ENCODE measurements around the gene ESR1. TPM values are rescaled to one million over a fixed set of nuclear protein-coding genes. Genes with fewer than 3 reads are reported as not detected.

Gene ESR1
- total RNA-seq, 2 experiments from 2014 or later = 0.94 to 1.7 TPM

DNA sequence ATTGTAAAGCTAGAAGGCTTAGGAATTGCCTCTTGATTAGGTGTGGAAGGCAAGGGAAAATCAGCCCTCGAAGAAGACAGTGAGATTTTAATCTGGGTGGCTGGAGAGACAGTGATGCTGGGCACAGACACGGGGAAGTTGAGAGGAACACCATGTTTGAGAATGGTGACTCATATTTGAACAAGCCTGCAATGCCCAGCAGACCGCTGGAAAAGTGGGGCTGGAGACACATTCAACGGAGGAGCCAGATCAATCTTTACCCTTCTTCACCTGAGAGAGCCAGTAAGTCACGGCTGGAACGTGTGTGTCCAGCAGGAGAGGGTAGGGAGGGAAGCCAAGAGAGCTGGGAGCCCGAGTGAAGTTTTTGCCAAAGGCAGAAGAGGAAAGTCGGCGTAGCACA lies 3.7 kb upstream of the ESR1 start:
- H3K36me3 Mint-ChIP-seq = no peaks in the 10 kb centered on the region
- POLR2A ChIA-PET = no interaction called here
- no peaks in the 10 kb centered on the region for H3K9me3 Mint-ChIP-seq
- peaks cover 56% of the 10 kb centered on the region for H3K27me3 Mint-ChIP-seq
- peaks cover 8% of the 10 kb centered on the region for H3K4me1 Mint-ChIP-seq
- no peak for DNase-seq
- no peak for ATAC-seq (ENCODE audit: low read depth)
- no peak overlapping the region for H3K4me3 Mint-ChIP-seq
- no peak overlapping the region for H3K27ac Mint-ChIP-seq

DNA sequence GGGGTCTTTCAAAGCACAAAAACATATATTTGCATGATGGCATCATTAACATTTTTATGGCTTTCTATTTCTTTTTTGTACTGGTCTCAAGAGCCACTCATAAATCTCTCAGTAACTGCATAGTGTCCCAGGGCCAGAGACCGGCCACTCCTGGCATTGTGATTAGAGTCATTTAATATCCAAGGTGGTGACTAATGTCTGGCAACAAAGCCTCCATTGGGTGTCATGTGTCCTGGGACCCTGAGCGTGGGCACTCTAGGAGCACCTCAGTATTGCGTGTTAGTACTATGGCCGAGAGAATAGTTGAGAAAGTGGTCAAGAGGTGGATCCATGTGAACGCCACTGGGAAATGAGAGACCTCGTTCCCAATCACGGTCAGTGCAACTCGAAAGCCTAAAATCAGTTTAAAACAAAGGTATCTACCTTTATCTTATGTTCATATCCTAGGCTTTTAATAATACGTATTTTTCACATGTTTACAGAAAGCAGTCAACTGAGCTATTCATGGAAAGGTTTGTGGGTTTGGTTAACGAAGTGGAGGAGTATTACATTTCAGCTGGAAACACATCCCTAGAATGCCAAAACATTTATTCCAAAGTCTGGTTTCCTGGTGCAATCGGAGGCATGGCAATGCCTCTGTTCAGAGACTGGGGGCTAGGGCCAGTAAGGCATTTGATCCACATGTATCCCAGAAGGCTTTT lies 2.7 kb upstream of the ESR1 start:
- no peak overlapping the region for H3K4me3 Mint-ChIP-seq
- DNase-seq = no peak
- ATAC-seq (ENCODE audit: low read depth) = no peak
- H3K36me3 Mint-ChIP-seq = no peaks in the 10 kb centered on the region
- H3K27me3 Mint-ChIP-seq = peaks cover 59% of the 10 kb centered on the region
- H3K4me1 Mint-ChIP-seq = peaks cover 8% of the 10 kb centered on the region
- POLR2A ChIA-PET = no interaction called here
- no peaks in the 10 kb centered on the region for H3K9me3 Mint-ChIP-seq
- no peak overlapping the region for H3K27ac Mint-ChIP-seq

DNA sequence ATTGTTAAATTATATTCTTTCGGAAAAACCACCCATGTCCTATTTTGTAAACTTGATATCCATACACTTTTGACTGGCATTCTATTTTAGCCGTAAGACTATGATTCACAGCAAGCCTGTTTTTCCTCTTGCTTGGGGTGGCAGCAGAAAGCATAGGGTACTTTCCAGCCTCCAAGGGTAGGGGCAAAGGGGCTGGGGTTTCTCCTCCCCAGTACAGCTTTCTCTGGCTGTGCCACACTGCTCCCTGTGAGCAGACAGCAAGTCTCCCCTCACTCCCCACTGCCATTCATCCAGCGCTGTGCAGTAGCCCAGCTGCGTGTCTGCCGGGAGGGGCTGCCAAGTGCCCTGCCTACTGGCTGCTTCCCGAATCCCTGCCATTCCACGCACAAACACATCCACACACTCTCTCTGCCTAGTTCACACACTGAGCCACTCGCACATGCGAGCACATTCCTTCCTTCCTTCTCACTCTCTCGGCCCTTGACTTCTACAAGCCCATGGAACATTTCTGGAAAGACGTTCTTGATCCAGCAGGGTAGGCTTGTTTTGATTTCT lies 2.1 kb upstream of the ESR1 start:
- peaks cover 8% of the 10 kb centered on the region for H3K4me1 Mint-ChIP-seq
- ATAC-seq (ENCODE audit: low read depth) (no peak), DNase-seq (no peak)
- no peaks in the 10 kb centered on the region for H3K9me3 Mint-ChIP-seq
- peaks cover 63% of the 10 kb centered on the region for H3K27me3 Mint-ChIP-seq
- H3K36me3 Mint-ChIP-seq = no peaks in the 10 kb centered on the region
- H3K27ac Mint-ChIP-seq = no peak overlapping the region
- POLR2A ChIA-PET = no interaction called here
- no peak overlapping the region for H3K4me3 Mint-ChIP-seq

DNA sequence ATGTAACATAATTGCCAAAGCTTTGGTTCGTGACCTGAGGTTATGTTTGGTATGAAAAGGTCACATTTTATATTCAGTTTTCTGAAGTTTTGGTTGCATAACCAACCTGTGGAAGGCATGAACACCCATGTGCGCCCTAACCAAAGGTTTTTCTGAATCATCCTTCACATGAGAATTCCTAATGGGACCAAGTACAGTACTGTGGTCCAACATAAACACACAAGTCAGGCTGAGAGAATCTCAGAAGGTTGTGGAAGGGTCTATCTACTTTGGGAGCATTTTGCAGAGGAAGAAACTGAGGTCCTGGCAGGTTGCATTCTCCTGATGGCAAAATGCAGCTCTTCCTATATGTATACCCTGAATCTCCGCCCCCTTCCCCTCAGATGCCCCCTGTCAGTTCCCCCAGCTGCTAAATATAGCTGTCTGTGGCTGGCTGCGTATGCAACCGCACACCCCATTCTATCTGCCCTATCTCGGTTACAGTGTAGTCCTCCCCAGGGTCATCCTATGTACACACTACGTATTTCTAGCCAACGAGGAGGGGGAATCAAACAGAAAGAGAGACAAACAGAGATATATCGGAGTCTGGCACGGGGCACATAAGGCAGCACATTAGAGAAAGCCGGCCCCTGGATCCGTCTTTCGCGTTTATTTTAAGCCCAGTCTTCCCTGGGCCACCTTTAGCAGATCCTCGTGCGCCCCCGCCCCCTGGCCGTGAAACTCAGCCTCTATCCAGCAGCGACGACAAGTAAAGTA lies 547 bp upstream of the ESR1 start:
- peak overlapping the region; percentile 57 for H3K4me3 Mint-ChIP-seq
- H3K4me1 Mint-ChIP-seq = peaks cover 8% of the 10 kb centered on the region
- H3K36me3 Mint-ChIP-seq = no peaks in the 10 kb centered on the region
- no peak for ATAC-seq (ENCODE audit: low read depth)
- H3K9me3 Mint-ChIP-seq = no peaks in the 10 kb centered on the region
- no peak overlapping the region for H3K27ac Mint-ChIP-seq
- peaks cover 66% of the 10 kb centered on the region for H3K27me3 Mint-ChIP-seq
- no peak for DNase-seq
- POLR2A ChIA-PET = no interaction called here

DNA sequence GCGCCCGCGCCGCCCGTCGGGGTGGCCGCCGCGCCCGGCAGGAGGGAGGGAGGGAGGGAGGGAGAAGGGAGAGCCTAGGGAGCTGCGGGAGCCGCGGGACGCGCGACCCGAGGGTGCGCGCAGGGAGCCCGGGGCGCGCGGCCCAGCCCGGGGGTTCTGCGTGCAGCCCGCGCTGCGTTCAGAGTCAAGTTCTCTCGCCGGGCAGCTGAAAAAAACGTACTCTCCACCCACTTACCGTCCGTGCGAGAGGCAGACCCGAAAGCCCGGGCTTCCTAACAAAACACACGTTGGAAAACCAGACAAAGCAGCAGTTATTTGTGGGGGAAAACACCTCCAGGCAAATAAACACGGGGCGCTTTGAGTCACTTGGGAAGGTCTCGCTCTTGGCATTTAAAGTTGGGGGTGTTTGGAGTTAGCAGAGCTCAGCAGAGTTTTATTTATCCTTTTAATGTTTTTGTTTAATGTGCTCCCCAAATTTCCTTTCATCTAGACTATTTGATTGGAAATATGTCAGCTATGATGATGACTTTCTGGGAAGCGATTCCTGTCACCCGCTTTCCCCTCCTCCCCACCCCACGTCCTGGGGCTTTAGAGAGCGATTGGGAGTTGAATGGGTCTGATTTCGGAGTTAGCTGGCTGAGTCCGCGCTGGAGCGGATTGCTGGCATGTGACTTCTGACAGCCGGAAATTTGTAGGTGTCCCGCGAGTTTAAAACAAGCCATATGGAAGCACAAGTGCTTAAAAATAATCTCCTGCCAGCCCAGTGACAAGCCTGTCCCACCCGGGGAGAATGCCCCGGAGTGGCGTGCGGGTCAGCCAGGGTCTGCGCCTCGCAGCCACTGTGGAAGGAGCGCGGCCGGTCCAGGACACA lies 1.1 kb downstream of the ESR1 start:
- Mint-ChIP-seq H3K36me3 (no peaks in the 10 kb centered on the region), H3K9me3 (no peaks in the 10 kb centered on the region), H3K4me1 (peaks cover 8% of the 10 kb centered on the region), H3K27ac (no peak overlapping the region), H3K4me3 (peak overlapping the region; percentile 67), H3K27me3 (peaks cover 70% of the 10 kb centered on the region)
- POLR2A ChIA-PET = no interaction called here
- DNase-seq (no peak), ATAC-seq (ENCODE audit: low read depth) (peak; percentile 14)

DNA sequence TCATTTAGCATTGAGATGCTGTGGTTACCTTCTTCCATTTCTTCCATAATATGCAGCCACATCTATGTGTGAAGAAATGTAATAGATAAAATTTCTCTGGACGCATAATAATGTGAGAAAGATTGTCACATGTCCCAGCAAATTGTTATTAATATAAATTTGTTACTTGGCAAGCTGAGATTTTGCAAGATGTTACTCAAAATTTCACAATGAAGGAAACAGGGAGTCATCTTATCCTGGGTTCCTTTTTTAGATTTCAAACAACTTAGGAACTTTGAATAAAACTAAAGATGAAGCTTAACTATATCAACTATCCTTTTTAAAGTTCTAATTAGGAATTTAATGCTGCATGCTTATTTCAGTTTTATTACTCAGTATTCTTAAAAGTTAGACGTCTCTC lies 3.6 kb downstream of the ESR1 start:
- ATAC-seq (ENCODE audit: low read depth) = no peak
- Mint-ChIP-seq H3K36me3 (no peaks in the 10 kb centered on the region), H3K9me3 (no peaks in the 10 kb centered on the region), H3K4me1 (peaks cover 8% of the 10 kb centered on the region), H3K27ac (no peak overlapping the region), H3K4me3 (no peak overlapping the region), H3K27me3 (peaks cover 71% of the 10 kb centered on the region)
- DNase-seq = no peak
- POLR2A ChIA-PET = no interaction called here

DNA sequence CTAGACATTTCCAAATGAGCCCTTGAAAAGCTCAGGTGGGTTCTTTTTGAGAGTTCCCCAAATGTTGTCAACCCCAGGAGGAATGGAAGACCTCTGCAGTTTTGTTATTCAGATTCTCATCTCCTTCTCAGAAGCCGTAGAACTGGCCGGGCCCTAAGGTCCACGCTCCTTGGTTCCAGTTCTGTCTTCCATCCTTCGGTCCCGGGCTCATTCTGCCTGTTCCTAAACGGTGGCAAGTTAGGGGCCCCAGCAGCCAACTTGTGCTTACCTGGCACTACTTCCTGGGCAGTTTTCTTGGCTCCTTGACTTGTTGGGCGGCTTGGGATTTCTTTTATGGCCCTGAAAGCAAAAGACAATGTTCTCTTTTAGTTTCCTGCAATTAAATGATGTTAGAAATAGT lies 6.4 kb downstream of the ESR1 start:
- H3K27me3 Mint-ChIP-seq = peaks cover 58% of the 10 kb centered on the region
- H3K36me3 Mint-ChIP-seq = no peaks in the 10 kb centered on the region
- H3K4me1 Mint-ChIP-seq = no peaks in the 10 kb centered on the region
- no peak for DNase-seq
- POLR2A ChIA-PET = no interaction called here
- H3K9me3 Mint-ChIP-seq = no peaks in the 10 kb centered on the region
- no peak overlapping the region for H3K27ac Mint-ChIP-seq
- no peak overlapping the region for H3K4me3 Mint-ChIP-seq
- ATAC-seq (ENCODE audit: low read depth) = no peak

DNA sequence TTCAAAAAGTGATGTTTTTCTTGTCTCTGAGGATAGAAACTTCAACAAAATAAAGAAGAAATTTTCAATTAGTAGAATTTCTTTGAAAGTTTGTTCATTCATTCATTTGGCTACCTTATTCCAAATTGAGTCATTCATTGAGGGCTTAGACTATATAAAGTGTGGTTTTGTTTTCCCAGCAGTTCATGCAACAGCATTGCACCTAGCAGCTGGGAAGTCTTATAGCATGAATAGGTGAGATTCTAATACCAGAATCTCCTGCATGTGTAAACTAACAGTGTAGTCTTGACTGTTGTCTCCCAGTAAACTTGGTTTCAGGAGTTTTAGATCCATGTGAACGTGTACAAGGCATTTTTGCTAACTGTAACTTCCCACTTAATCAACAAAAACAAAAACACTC lies 7.1 kb downstream of the ESR1 start:
- Mint-ChIP-seq H3K4me1 (no peaks in the 10 kb centered on the region), H3K4me3 (no peak overlapping the region), H3K36me3 (no peaks in the 10 kb centered on the region), H3K27ac (no peak overlapping the region), H3K27me3 (peaks cover 50% of the 10 kb centered on the region), H3K9me3 (no peaks in the 10 kb centered on the region)
- no peak for ATAC-seq (ENCODE audit: low read depth)
- POLR2A ChIA-PET = no interaction called here
- DNase-seq = no peak

DNA sequence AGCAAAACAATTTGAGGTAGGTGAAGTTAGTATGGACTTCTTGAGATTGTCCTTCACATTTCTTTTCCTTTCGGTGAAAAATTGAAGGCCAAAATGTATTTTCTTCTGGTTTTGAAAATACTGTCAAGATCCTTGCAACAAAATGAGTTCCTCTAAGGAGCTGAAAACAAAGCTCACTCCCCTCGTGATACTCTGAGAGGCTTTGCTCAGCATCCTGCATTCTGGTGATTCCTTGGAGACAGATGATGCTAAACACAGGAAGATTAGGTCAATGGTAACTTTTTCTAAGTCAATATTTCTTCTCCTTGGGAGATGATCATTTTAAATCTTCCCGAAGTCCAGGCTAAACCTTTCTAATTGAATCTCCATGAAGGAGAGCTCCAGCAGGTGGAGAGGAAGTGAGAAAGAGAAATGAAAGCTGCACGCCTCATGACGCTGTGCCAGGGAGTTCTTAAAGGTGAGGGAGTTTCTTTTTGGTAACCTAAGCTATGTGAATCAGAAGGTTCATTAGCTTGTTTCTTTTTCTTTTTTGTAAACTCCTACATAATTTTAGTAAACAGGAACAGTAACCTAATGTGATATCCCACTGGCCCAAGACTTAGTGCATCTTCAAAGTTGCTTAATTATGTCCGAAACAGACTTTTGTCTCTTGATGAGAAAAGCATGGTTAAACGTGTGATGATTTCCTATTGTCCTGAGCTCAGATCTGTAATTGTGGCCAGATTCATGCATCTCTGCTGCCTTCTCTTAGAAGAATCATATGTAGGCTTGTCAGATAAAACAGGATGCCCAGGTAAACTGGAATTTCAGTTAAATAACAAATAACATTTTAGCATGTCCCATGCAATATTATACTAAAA lies 15.0 kb downstream of the ESR1 start:
- Mint-ChIP-seq H3K4me3 (no peak overlapping the region), H3K36me3 (no peaks in the 10 kb centered on the region), H3K27me3 (peaks cover 4% of the 10 kb centered on the region), H3K27ac (no peak overlapping the region), H3K9me3 (peaks cover 3% of the 10 kb centered on the region), H3K4me1 (no peaks in the 10 kb centered on the region)
- no peak for DNase-seq
- ATAC-seq (ENCODE audit: low read depth) = no peak
- POLR2A ChIA-PET = no interaction called here

DNA sequence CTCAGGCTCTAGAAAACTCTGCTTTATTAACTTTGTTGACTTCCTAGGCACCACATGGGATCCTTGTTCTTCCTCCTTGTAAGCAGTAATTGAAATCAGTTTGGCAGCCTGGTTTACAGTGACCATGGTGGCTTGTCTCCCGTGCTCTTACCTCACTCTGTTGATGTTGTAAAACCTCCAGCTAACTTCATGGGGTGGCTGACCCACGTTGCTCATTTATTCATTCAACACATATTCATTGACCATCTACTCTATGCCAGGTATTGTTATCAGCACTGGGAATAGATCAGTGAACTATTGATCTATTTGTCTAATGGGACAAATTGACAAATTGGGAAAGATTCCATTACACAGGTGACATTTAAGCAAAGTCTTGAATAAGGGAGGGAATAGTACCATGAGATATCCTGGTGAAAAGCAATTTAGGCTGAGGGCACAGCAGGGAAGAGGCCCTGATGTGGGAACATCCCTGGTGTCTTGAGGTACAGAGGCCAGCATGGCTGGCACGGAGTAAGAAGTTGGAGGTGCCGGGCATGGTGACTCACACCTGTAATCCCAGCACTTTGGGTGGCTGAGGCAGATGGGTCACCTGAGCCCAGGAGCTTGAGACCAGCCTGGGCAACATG lies 19.1 kb downstream of the ESR1 start:
- H3K36me3 Mint-ChIP-seq = no peaks in the 10 kb centered on the region
- H3K27ac Mint-ChIP-seq = no peak overlapping the region
- POLR2A ChIA-PET = no interaction called here
- H3K4me1 Mint-ChIP-seq = no peaks in the 10 kb centered on the region
- DNase-seq (no peak), ATAC-seq (ENCODE audit: low read depth) (no peak)
- no peak overlapping the region for H3K4me3 Mint-ChIP-seq
- peaks cover 3% of the 10 kb centered on the region for H3K9me3 Mint-ChIP-seq
- H3K27me3 Mint-ChIP-seq = peaks cover 3% of the 10 kb centered on the region

DNA sequence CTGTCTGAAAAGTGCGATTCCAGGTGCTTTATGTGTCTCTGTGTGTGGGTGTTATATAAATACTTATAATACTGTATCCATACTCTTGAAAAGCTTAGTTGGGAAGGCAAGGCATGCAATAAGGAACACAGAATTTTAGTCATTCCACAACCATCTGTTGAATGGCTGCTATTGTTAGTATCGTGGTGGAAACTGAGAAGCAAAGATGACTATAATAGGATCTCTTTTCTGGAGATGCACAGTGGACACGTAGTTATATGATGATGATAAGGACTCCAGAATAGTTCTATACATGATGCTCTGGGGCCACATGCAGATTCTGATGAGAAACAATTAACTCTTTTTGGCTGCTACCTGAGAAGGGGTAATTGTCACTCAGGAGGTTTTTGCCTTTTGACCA lies 25.2 kb downstream of the ESR1 start:
- Mint-ChIP-seq H3K9me3 (no peaks in the 10 kb centered on the region), H3K36me3 (no peaks in the 10 kb centered on the region), H3K4me1 (no peaks in the 10 kb centered on the region), H3K4me3 (no peak overlapping the region), H3K27ac (no peak overlapping the region), H3K27me3 (peaks cover 1% of the 10 kb centered on the region)
- POLR2A ChIA-PET = no interaction called here
- DNase-seq (no peak), ATAC-seq (ENCODE audit: low read depth) (no peak)

DNA sequence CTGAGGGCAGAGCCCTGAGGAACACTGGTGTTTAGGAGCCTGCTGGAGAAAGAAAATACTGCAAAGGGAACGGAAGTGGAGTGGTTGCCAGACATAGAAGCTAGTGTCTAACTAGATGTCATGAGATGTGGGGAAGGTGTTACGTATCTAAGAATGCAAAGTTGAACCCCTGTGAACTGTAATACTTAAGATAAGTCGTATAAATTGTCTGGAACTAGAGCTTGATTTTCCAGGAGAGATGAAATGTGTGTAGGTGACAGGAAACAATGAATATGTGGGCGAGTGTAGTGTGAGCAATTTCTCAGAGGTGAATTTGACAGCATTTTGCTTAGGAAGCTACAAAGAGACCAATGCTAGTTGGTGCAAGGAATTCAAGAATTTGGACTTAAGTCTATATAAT lies 27.9 kb downstream of the ESR1 start:
- ATAC-seq (ENCODE audit: low read depth) (no peak), DNase-seq (no peak)
- no peaks in the 10 kb centered on the region for H3K36me3 Mint-ChIP-seq
- H3K27me3 Mint-ChIP-seq = no peaks in the 10 kb centered on the region
- no peak overlapping the region for H3K27ac Mint-ChIP-seq
- H3K4me1 Mint-ChIP-seq = no peaks in the 10 kb centered on the region
- no peaks in the 10 kb centered on the region for H3K9me3 Mint-ChIP-seq
- no peak overlapping the region for H3K4me3 Mint-ChIP-seq
- POLR2A ChIA-PET = no interaction called here
